HepG2 (cell line): Measurements from ENCODE around the gene ADIPOR2. TPM values are rescaled to one million over a fixed set of nuclear protein-coding genes. Genes with fewer than 3 reads are reported as not detected.

ENCODE experiments used
- ARID5B ChIP-seq: IDR thresholded peaks from 2 replicates; pipeline ENCODE4 v1.4.0; 2020; ENCODE audit warnings: mild to moderate bottlenecking, missing genetic modification reagents
- ATF3 ChIP-seq: sonication (generic); formaldehyde crosslinking; IDR thresholded peaks from 2 replicates; pipeline ENCODE4 v1.4.0; 2020; ENCODE audit warnings: missing genetic modification reagents
- EP300 ChIP-seq, 3 experiments: sonication (generic) in 1 of 3; formaldehyde crosslinking in 1 of 3; IDR thresholded peaks; 2 replicates each; pipeline versions ENCODE4 v1.5.1 to v1.6.1; 2011 to 2020; ENCODE audit warnings: low read depth in 2 of 3, low read length in 2 of 3, borderline replicate concordance in 1 of 3, improper control_type of control experiment in 1 of 3, mild to moderate bottlenecking in 1 of 3, missing genetic modification reagents in 1 of 3, moderate library complexity in 1 of 3
- FOSL2 ChIP-seq: sonication (generic); formaldehyde crosslinking; IDR thresholded peaks from 2 replicates; pipeline ENCODE4 v1.4.0; 2020; ENCODE audit warnings: missing genetic modification reagents
- JUN ChIP-seq: sonication (generic); formaldehyde crosslinking; IDR thresholded peaks from 2 replicates; pipeline ENCODE4 v1.4.0; 2020; ENCODE audit warnings: mild to moderate bottlenecking, missing genetic modification reagents
- MBD4 ChIP-seq: IDR thresholded peaks from 2 replicates; pipeline ENCODE4 v1.6.1; 2012; ENCODE audit warnings: low read length, inconsistent platforms, borderline replicate concordance
- NR2F1 ChIP-seq, 2 experiments: fragments of 450-650 bp in 1 of 2; formaldehyde crosslinking in 1 of 2; IDR thresholded peaks; 2 replicates each; pipeline versions ENCODE4 v1.5.0 to v1.6.1; 2016 to 2020; ENCODE audit warnings: mild to moderate bottlenecking in 1 of 2, missing compliant biosample characterization in 1 of 2, missing genetic modification reagents in 1 of 2, moderate library complexity in 1 of 2
- STAT6 ChIP-seq: sonication (generic); formaldehyde crosslinking; IDR thresholded peaks from 2 replicates; pipeline ENCODE4 v1.4.0; 2020; ENCODE audit warnings: missing genetic modification reagents, mild to moderate bottlenecking, borderline replicate concordance
- ZEB1 ChIP-seq: IDR thresholded peaks from 2 replicates; pipeline ENCODE4 v1.6.1; 2012; ENCODE audit warnings: mild to moderate bottlenecking, low read depth, inconsistent platforms; ENCODE audit not compliant: insufficient replicate concordance
- ZGPAT ChIP-seq: IDR thresholded peaks from 2 replicates; pipeline ENCODE4 v1.6.1; 2016; ENCODE audit warnings: mild to moderate bottlenecking
- ZNF224 ChIP-seq: sonication (generic); formaldehyde crosslinking; IDR thresholded peaks from 2 replicates; pipeline ENCODE4 v1.5.0; 2020; ENCODE audit warnings: mild to moderate bottlenecking, missing genetic modification reagents
- ZNF281 ChIP-seq: sonication (generic); formaldehyde crosslinking; IDR thresholded peaks from 2 replicates; pipeline ENCODE4 v1.4.0; 2020; ENCODE audit warnings: missing genetic modification reagents, borderline replicate concordance
- ZNF629 ChIP-seq: sonication (generic); formaldehyde crosslinking; conservative IDR thresholded peaks from 2 replicates; pipeline ENCODE4 v1.5.0; 2020; ENCODE audit warnings: missing genetic modification reagents
- ZNF713 ChIP-seq: sonication (generic); formaldehyde crosslinking; IDR thresholded peaks from 2 replicates; pipeline ENCODE4 v1.4.0; 2020; ENCODE audit warnings: mild to moderate bottlenecking, missing genetic modification reagents
- polyA plus RNA-seq, 8 experiments: library from polyadenylated mRNA; depleted of rRNA in 3 of 8; stranded (reverse) in 7 of 8; unstranded in 1 of 8; fragments of >200 nt; fragmentation: Illumina TruSeq in 4 of 8; extraction: Trizol in 4 of 8; gene quantifications; 2 replicates each; pipeline versions ENCODE4 v1.2.1 to v1.2.3, GENCODE V29; 2011 to 2016; ENCODE audit warnings: low read depth in 4 of 8, missing spikeins in 1 of 8, mixed read lengths in 1 of 8; ENCODE audit not compliant: insufficient read depth in 1 of 8
- total RNA-seq, 5 experiments: library from RNA; depleted of rRNA; stranded (reverse); fragments of >200 nt; fragmentation: Illumina TruSeq; extraction: Trizol; gene quantifications; 2 replicates each; pipeline ENCODE4 v1.2.3, GENCODE V29; 2016; ENCODE audit warnings: low read depth in 1 of 5

ADIPOR2 gene
- total and polyA plus RNA-seq, 2 of the 13 experiments (the other 11 are each of a cell fraction or from before 2014, with no cell fraction given): 35.2 to 52.2 TPM

- TF ChIP-seq NR2F1 (CRISPR knock-in tag; IDR thresholded peaks at IDR 0.05) (peak; percentile 96), EP300 (IDR thresholded peaks at IDR 0.05; ENCODE audit: low read depth in 2 of 2, low read length in 2 of 2) (peak in 1 of 2 experiments; percentile 83; a peak in 2 of 4 replicates), EP300 (CRISPR knock-in tag; IDR thresholded peaks at IDR 0.05; ENCODE audit: borderline replicate concordance) (peak; percentile 62; the same call in 1 of the 2 replicates), ZEB1 (peak; percentile 51), FOSL2 (CRISPR knock-in tag) (peak; percentile 99), ZNF281 (peak; percentile 21; the same call in 1 of the 2 replicates), JUN (CRISPR knock-in tag) (peak; percentile 80; the same call in 1 of the 2 replicates), ZNF629 (CRISPR knock-in tag) (peak; percentile 87), ZNF224 (CRISPR knock-in tag) (no peak), ATF3 (CRISPR knock-in tag) (peak; percentile 95), ZGPAT (CRISPR knock-in tag) (peak; percentile 62; the same call in 1 of the 2 replicates), ZNF713 (no peak), MBD4 (no peak), STAT6 (CRISPR knock-in tag) (0 out of 2 replicates have a peak, but pooled peaks have one; percentile 23), ARID5B (CRISPR knock-in tag) (peak; percentile 91)
Observed at GRCh38 chr12:1812650-1813302, 121.9 kb downstream of the ADIPOR2 start (continued).
